ENCODE measurements around the gene ARHGEF38. TPM values are rescaled to one million over a fixed set of nuclear protein-coding genes. Genes with fewer than 3 reads are reported as not detected.

ARHGEF38 gene
- total RNA-seq, 1 experiment from 2014 or later: 0.15 TPM

GRCh38 chr4:105568584-105568983 lies 16.2 kb downstream of the ARHGEF38 start:
- Histone ChIP-seq H3K27ac (no peak overlapping the region), H3K36me3 (ENCODE audit: low read depth) (no peaks in the 10 kb centered on the region), H3K9me2 (ENCODE audit: insufficient read depth) (no peaks in the 10 kb centered on the region), H3K4me2 (no peak overlapping the region), H2AFZ (no peak overlapping the region), H3K79me2 (ENCODE audit: low read depth) (no peaks in the 10 kb centered on the region), H3K4me3 (no peak overlapping the region), H3K9me3 (ENCODE audit: insufficient read depth, low read depth) (no peaks in the 10 kb centered on the region), H4K20me1 (ENCODE audit: insufficient read depth) (no peaks in the 10 kb centered on the region), H3K4me1 (replicated peaks; ENCODE audit: insufficient read depth) (no peaks in the 10 kb centered on the region), H3F3A (ENCODE audit: insufficient read depth, low read depth) (no peaks in the 10 kb centered on the region), H3K27me3 (ENCODE audit: insufficient read depth, low read depth) (no peaks in the 10 kb centered on the region)
- BruUV-seq (replicated peaks): no TSS peak
- POLR2A ChIA-PET (ENCODE audit: unreplicated experiment): no interaction called here
- intact Hi-C loops (cut with micrococcal nuclease; ENCODE audit: unreplicated experiment): no loop called here
- DNase-seq: no peak
- CTCF ChIA-PET: no interaction called here
- TF ChIP-seq, protein P1, sequence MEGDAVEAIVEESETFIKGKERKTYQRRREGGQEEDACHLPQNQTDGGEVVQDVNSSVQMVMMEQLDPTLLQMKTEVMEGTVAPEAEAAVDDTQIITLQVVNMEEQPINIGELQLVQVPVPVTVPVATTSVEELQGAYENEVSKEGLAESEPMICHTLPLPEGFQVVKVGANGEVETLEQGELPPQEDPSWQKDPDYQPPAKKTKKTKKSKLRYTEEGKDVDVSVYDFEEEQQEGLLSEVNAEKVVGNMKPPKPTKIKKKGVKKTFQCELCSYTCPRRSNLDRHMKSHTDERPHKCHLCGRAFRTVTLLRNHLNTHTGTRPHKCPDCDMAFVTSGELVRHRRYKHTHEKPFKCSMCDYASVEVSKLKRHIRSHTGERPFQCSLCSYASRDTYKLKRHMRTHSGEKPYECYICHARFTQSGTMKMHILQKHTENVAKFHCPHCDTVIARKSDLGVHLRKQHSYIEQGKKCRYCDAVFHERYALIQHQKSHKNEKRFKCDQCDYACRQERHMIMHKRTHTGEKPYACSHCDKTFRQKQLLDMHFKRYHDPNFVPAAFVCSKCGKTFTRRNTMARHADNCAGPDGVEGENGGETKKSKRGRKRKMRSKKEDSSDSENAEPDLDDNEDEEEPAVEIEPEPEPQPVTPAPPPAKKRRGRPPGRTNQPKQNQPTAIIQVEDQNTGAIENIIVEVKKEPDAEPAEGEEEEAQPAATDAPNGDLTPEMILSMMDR (conservative IDR thresholded peaks at IDR 0.05): no peak
- TF ChIP-seq EZH2 (IDR thresholded peaks at IDR 0.05; ENCODE audit: low read depth): no peak

- Histone ChIP-seq H3K9me2 (ENCODE audit: insufficient read depth) (no peaks in the 10 kb centered on the region), H3K27ac (no peak overlapping the region), H3K4me1 (replicated peaks; ENCODE audit: insufficient read depth) (no peaks in the 10 kb centered on the region), H3K9me3 (ENCODE audit: insufficient read depth, low read depth) (no peaks in the 10 kb centered on the region), H3F3A (ENCODE audit: insufficient read depth, low read depth) (no peaks in the 10 kb centered on the region), H3K4me2 (no peak overlapping the region), H3K36me3 (ENCODE audit: low read depth) (no peaks in the 10 kb centered on the region), H4K20me1 (ENCODE audit: insufficient read depth) (no peaks in the 10 kb centered on the region), H3K27me3 (ENCODE audit: insufficient read depth, low read depth) (no peaks in the 10 kb centered on the region), H3K4me3 (no peak overlapping the region), H2AFZ (no peak overlapping the region), H3K79me2 (ENCODE audit: low read depth) (no peaks in the 10 kb centered on the region)
- peak in 1 of 2 experiments; percentile 35 for DNase-seq
- ChIA-PET POLR2A (ENCODE audit: unreplicated experiment) (no interaction called here), CTCF (no interaction called here)
- TF ChIP-seq, protein P1 (conservative IDR thresholded peaks at IDR 0.05): no peak
- no peak for TF ChIP-seq EZH2 (IDR thresholded peaks at IDR 0.05; ENCODE audit: low read depth)
- intact Hi-C loops (cut with micrococcal nuclease; ENCODE audit: unreplicated experiment): no loop called here
- BruUV-seq (replicated peaks): no TSS peak
These were observed 16.8 kb downstream of the ARHGEF38 start for GRCh38 chr4:105569057-105569865.

- ChIA-PET CTCF (no interaction called here), POLR2A (ENCODE audit: unreplicated experiment) (no interaction called here)
- H3K36me3 ChIP-seq (ENCODE audit: low read depth): no peaks in the 10 kb centered on the region
- BruUV-seq (replicated peaks): no TSS peak
- no peak overlapping the region for H3K27ac ChIP-seq
- H3K27me3 ChIP-seq (ENCODE audit: insufficient read depth, low read depth): no peaks in the 10 kb centered on the region
- TF ChIP-seq EZH2 (IDR thresholded peaks at IDR 0.05; ENCODE audit: low read depth): no peak
- TF ChIP-seq, protein P1 (conservative IDR thresholded peaks at IDR 0.05): no peak
- H3K79me2 ChIP-seq (ENCODE audit: low read depth): no peaks in the 10 kb centered on the region
- H3K4me2 ChIP-seq: no peak overlapping the region
- no peak overlapping the region for H3K4me3 ChIP-seq
- H3K9me2 ChIP-seq (ENCODE audit: insufficient read depth): no peaks in the 10 kb centered on the region
- intact Hi-C loops (cut with micrococcal nuclease; ENCODE audit: unreplicated experiment): no loop called here
- H3K9me3 ChIP-seq (ENCODE audit: insufficient read depth, low read depth): no peaks in the 10 kb centered on the region
- H3F3A ChIP-seq (ENCODE audit: insufficient read depth, low read depth): no peaks in the 10 kb centered on the region
- no peak for DNase-seq
- H2AFZ ChIP-seq: no peak overlapping the region
- no peaks in the 10 kb centered on the region for H3K4me1 ChIP-seq (replicated peaks; ENCODE audit: insufficient read depth)
- H4K20me1 ChIP-seq (ENCODE audit: insufficient read depth): no peaks in the 10 kb centered on the region
These were observed 17.4 kb downstream of the ARHGEF38 start for GRCh38 chr4:105569866-105570236.
